SK-N-MC (cell line): Measurements from ENCODE around the gene NETO1.

ENCODE experiments used
- EZH2 ChIP-seq: fragments of 200-600 bp; sonication (generic); IDR thresholded peaks from one replicate; pipeline ENCODE4 v1.6.1; 2017; ENCODE audit warnings: antibody characterized with exemption
- FOXP2 ChIP-seq: optimal IDR thresholded peaks from 2 replicates; pipeline ENCODE3; 2011; ENCODE audit warnings: mild to moderate bottlenecking, moderate library complexity; ENCODE audit not compliant: insufficient read depth; ENCODE audit errors: extremely low read length, control extremely low read depth
- POLR2AphosphoS5 ChIP-seq: IDR thresholded peaks from 2 replicates; pipeline ENCODE4 v1.6.1; 2012; ENCODE audit warnings: mild to moderate bottlenecking, low read depth, low read length, borderline replicate concordance

DNA sequence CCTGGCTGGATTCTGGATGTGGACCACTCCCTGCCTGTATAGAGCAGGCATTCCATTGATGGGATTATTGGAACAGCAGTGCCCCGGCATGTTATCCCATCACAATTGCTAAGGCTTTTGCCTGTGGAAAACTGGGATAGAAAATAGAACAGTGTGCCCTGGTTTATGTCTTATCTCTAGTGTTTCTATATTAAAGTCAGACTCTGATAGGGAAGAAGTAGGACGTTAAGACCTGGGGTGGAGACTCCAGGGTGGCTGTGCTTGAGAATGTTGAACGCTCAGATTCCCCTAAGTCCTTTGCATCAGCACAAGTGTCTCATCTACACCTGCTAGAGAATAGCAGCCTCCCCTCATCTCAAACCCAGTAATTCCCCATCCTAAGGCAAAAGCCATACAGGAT is 10.8 kb upstream of the NETO1 start:
- TF ChIP-seq POLR2AphosphoS5 (no peak), EZH2 (no peak), FOXP2 (no peak)
